Measurements from ENCODE around the gene OSBPL7.

GRCh38 chr17:47792457-47792856, 29.1 kb downstream of the OSBPL7 start:
- TF ChIP-seq, protein P1, sequence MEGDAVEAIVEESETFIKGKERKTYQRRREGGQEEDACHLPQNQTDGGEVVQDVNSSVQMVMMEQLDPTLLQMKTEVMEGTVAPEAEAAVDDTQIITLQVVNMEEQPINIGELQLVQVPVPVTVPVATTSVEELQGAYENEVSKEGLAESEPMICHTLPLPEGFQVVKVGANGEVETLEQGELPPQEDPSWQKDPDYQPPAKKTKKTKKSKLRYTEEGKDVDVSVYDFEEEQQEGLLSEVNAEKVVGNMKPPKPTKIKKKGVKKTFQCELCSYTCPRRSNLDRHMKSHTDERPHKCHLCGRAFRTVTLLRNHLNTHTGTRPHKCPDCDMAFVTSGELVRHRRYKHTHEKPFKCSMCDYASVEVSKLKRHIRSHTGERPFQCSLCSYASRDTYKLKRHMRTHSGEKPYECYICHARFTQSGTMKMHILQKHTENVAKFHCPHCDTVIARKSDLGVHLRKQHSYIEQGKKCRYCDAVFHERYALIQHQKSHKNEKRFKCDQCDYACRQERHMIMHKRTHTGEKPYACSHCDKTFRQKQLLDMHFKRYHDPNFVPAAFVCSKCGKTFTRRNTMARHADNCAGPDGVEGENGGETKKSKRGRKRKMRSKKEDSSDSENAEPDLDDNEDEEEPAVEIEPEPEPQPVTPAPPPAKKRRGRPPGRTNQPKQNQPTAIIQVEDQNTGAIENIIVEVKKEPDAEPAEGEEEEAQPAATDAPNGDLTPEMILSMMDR (IDR thresholded peaks at IDR 0.05; ENCODE audit: insufficient read depth, low read depth, low read length), result no peak
- no peak for TF ChIP-seq EZH2 (IDR thresholded peaks at IDR 0.05; ENCODE audit: insufficient read depth, low read length)

All from astrocyte (in vitro differentiated cells and primary cell).